ENCODE results near the gene CEP85L.
A peak's percentile ranks its signal among the peaks of the same experiment; 100 is the strongest.

CEP85L gene

GRCh38 chr6:118577972-118578371, 73.4 kb downstream of the CEP85L start:
- no peak for DNase-seq (ENCODE audit: low spot score)

- DNase-seq (ENCODE audit: low spot score), result no peak
Measured at GRCh38 chr6:118574051-118574865, 77.1 kb downstream of the CEP85L start.

GRCh38 chr6:118571121-118571520, 80.3 kb downstream of the CEP85L start:
- DNase-seq (ENCODE audit: low spot score), result no peak

GRCh38 chr6:118569498-118569897, 81.9 kb downstream of the CEP85L start:
- DNase-seq (ENCODE audit: low spot score), result no peak

GRCh38 chr6:118567974-118568373, 83.4 kb downstream of the CEP85L start:
- no peak for DNase-seq (ENCODE audit: low spot score)

GRCh38 chr6:118565311-118565960, 86.0 kb downstream of the CEP85L start:
- DNase-seq (ENCODE audit: low spot score), result no peak

GRCh38 chr6:118562959-118563358, 88.4 kb downstream of the CEP85L start:
- DNase-seq (ENCODE audit: low spot score), result no peak

GRCh38 chr6:118562248-118562647, 89.1 kb downstream of the CEP85L start:
- no peak for DNase-seq (ENCODE audit: low spot score)

- DNase-seq (ENCODE audit: low spot score), result no peak
Measured at GRCh38 chr6:118559659-118560058, 91.7 kb downstream of the CEP85L start.

GRCh38 chr6:118558464-118559217, 92.8 kb downstream of the CEP85L start:
- DNase-seq (ENCODE audit: low spot score), result no peak

GRCh38 chr6:118554698-118555097, 96.7 kb downstream of the CEP85L start:
- DNase-seq (ENCODE audit: low spot score), result no peak

- no peak for DNase-seq (ENCODE audit: low spot score)
Measured at GRCh38 chr6:118553132-118553531, 98.3 kb downstream of the CEP85L start.

GRCh38 chr6:118551063-118552053, 100.0 kb downstream of the CEP85L start:
- DNase-seq (ENCODE audit: low spot score), result peak; percentile 59

GRCh38 chr6:118548613-118549012, 102.8 kb downstream of the CEP85L start:
- DNase-seq (ENCODE audit: low spot score), result no peak

GRCh38 chr6:118548136-118548535, 103.3 kb downstream of the CEP85L start, which contains the start of gene PLN:
Gene PLN, plus strand, starts transcription at chr6:118548296. Its CDS starts 10,626 bp downstream, at chr6:118558922.
- DNase-seq (ENCODE audit: low spot score), result no peak

GRCh38 chr6:118546880-118547218, 104.5 kb downstream of the CEP85L start:
- no peak for DNase-seq (ENCODE audit: low spot score)

- no peak for DNase-seq (ENCODE audit: low spot score)
Measured at GRCh38 chr6:118546164-118546879, 105.1 kb downstream of the CEP85L start.

GRCh38 chr6:118544105-118544504, 107.3 kb downstream of the CEP85L start:
- no peak for DNase-seq (ENCODE audit: low spot score)

- DNase-seq (ENCODE audit: low spot score), result no peak
Measured at GRCh38 chr6:118542184-118542952, 109.0 kb downstream of the CEP85L start.

GRCh38 chr6:118537574-118537973, 113.8 kb downstream of the CEP85L start:
- DNase-seq (ENCODE audit: low spot score), result no peak

Measured in globus pallidus (tissue), 1 donor.